Fibroblast of skin of left biceps (primary cell): ENCODE data around the gene PRR15.

Source experiments
- DNase-seq, 2 experiments: peaks; one replicate each; pipeline ENCODE4 v3.0.0-alpha.2; 2013; ENCODE audit warnings: low read depth in 2 of 2

PRR15 gene

GRCh38 chr7:29609162-29610037, 45.8 kb downstream of the PRR15 start:
- DNase-seq, result peak in 1 of 2 experiments; percentile 17

GRCh38 chr7:29610086-29610485, 46.5 kb downstream of the PRR15 start:
- peak; percentile 82 to 89 for DNase-seq

- DNase-seq, result no peak
Measured at GRCh38 chr7:29611941-29612544, 48.4 kb downstream of the PRR15 start.

GRCh38 chr7:29612596-29612995, 49.0 kb downstream of the PRR15 start:
- peak in 1 of 2 experiments; percentile 34 for DNase-seq

GRCh38 chr7:29613100-29613499, 49.5 kb downstream of the PRR15 start:
- DNase-seq, result no peak

- no peak for DNase-seq
Measured at GRCh38 chr7:29614229-29614628, 50.6 kb downstream of the PRR15 start.
